Measurements from ENCODE around the gene CAD.
A peak's percentile ranks its signal among the peaks of the same experiment; 100 is the strongest.
"Not testable (repeated sequence)": the region's sequence is repeated elsewhere in the genome, so short reads cannot be mapped to it uniquely, and the experiment has no call there.

CAD gene

GRCh38 chr2:27261241-27261925 is 44.2 kb downstream of the CAD start:
- no peak for DNase-seq

GRCh38 chr2:27261926-27262298 is 44.7 kb downstream of the CAD start:
- DNase-seq, result no peak

GRCh38 chr2:27262379-27263286 is 45.5 kb downstream of the CAD start, which contains the start of gene SLC30A3:
Gene SLC30A3 (minus strand): TSS chr2:27263047. CDS start chr2:27262906, 141 bp downstream.
- DNase-seq, result peak; percentile 63 to 71

GRCh38 chr2:27263287-27264252 is 46.4 kb downstream of the CAD start:
- no peak for DNase-seq

GRCh38 chr2:27264253-27264752 is 47.1 kb downstream of the CAD start:
- DNase-seq, result no peak

GRCh38 chr2:27264753-27265535 is 47.8 kb downstream of the CAD start:
- peak; percentile 46 to 48 for DNase-seq

- no peak for DNase-seq
Observed at GRCh38 chr2:27265536-27265870, 48.3 kb downstream of the CAD start.

- not testable (repeated sequence) for DNase-seq
Observed at GRCh38 chr2:27268296-27268695, 51.1 kb downstream of the CAD start.

- DNase-seq, result no peak
Observed at GRCh38 chr2:27270131-27270530, 53.0 kb downstream of the CAD start.

- DNase-seq, result no peak
Observed at GRCh38 chr2:27270670-27271069, 53.5 kb downstream of the CAD start.

GRCh38 chr2:27271631-27272340 is 54.6 kb downstream of the CAD start:
- DNase-seq, result no peak

GRCh38 chr2:27272537-27273522 is 55.7 kb downstream of the CAD start:
- DNase-seq, result not testable (repeated sequence)

GRCh38 chr2:27275211-27276150 is 58.3 kb downstream of the CAD start, which contains the start of gene DNAJC5G:
Gene DNAJC5G (plus strand): TSS chr2:27275433. CDS start chr2:27276729, 1,296 bp downstream.
- DNase-seq, result no peak

GRCh38 chr2:27278010-27278409 is 60.8 kb downstream of the CAD start:
- no peak for DNase-seq

- no peak for DNase-seq
Observed at GRCh38 chr2:27280826-27281225, 63.7 kb downstream of the CAD start.

- DNase-seq, result no peak
Observed at GRCh38 chr2:27281442-27281841, 64.3 kb downstream of the CAD start.

- no peak for DNase-seq
Observed at GRCh38 chr2:27281855-27282559, 64.8 kb downstream of the CAD start, which contains the start of gene TRIM54. Gene TRIM54 (plus strand): TSS chr2:27282429. CDS start chr2:27282732, 303 bp downstream.

- no peak for DNase-seq
Observed at GRCh38 chr2:27282892-27283291, 65.7 kb downstream of the CAD start.

Data from activated CD4-positive, alpha-beta T cell treated with anti-CD3 and anti-CD28 coated beads, Interleukin-2, amount 50 U/mL, for 4 hours (primary cell).